IMR-90 (cell line): ENCODE results near the gene CABYR. TPM values are rescaled to one million over a fixed set of nuclear protein-coding genes. Genes with fewer than 3 reads are reported as not detected.

Experiments
- ATAC-seq: fragments of 200-7000 bp; cut with Tn5 transposase; 2 replicates; pipeline ENCODE4 v1.9.1; 2020; ENCODE audit warnings: low read depth, mild to moderate bottlenecking, moderate library complexity
- BruUV-seq: library from RNA; stranded (reverse); fragments of 400-500 nt; replicated peaks from 2 replicates; lab custom pipeline; 2021; lab: Mats Ljungman, UMichigan
- CTCF ChIA-PET: fragments of 300-600 bp; formaldehyde crosslinking; extraction: SDS; loops from one replicate; lab custom pipeline; 2021; ENCODE audit warnings: antibody characterized with exemption; lab: Yijun Ruan, JAX
- POLR2A ChIA-PET: fragments of 300-600 bp; sonication (Branson Sonifier 250); formaldehyde crosslinking; loops from one replicate; lab custom pipeline; 2022; ENCODE audit warnings: antibody characterized with exemption; ENCODE audit not compliant: unreplicated experiment; lab: Charles Lee
- DNase-seq: peaks from one replicate; pipeline ENCODE4 v3.0.0; 2013
- H2AFZ ChIP-seq: replicated peaks from 2 replicates; pipeline ENCODE3; 2013; ENCODE audit warnings: low read length, mild to moderate bottlenecking; ENCODE audit not compliant: poor library complexity
- H2AK5ac ChIP-seq: 2 replicates; pipeline ENCODE4 v1.6.1; 2013; ENCODE audit warnings: low read depth, low read length, inconsistent platforms
- H2AK9ac ChIP-seq: replicated peaks from 2 replicates; pipeline ENCODE3; 2013; ENCODE audit warnings: mild to moderate bottlenecking, low read depth, low read length, moderate library complexity; ENCODE audit not compliant: poor library complexity
- H2BK120ac ChIP-seq: 2 replicates; pipeline ENCODE4 v1.6.1; 2013; ENCODE audit warnings: low read depth, low read length, inconsistent platforms
- H2BK15ac ChIP-seq: 3 replicates; pipeline ENCODE4 v1.6.1; 2013; ENCODE audit warnings: low read depth, low read length, inconsistent platforms
- H2BK20ac ChIP-seq: 2 replicates; pipeline ENCODE4 v1.6.1; 2013; ENCODE audit warnings: low read depth, mild to moderate bottlenecking, inconsistent platforms, low read length, moderate library complexity
- H2BK5ac ChIP-seq: 2 replicates; pipeline ENCODE4 v1.6.1; 2013; ENCODE audit warnings: mild to moderate bottlenecking, low read depth, low read length, inconsistent platforms; ENCODE audit not compliant: poor library complexity, severe bottlenecking
- H3K14ac ChIP-seq: replicated peaks from 2 replicates; pipeline ENCODE4 v1.6.1; 2013; ENCODE audit warnings: low read depth, low read length, inconsistent platforms
- H3K18ac ChIP-seq: 2 replicates; pipeline ENCODE4 v1.6.1; 2013; ENCODE audit warnings: low read depth, low read length, control low read depth
- H3K23ac ChIP-seq: 2 replicates; pipeline ENCODE4 v1.6.1; 2013; ENCODE audit warnings: low read depth, low read length, inconsistent platforms
- H3K27ac ChIP-seq: 2 replicates; pipeline ENCODE4 v1.5.1; 2013; ENCODE audit warnings: mild to moderate bottlenecking, control low read depth, low read length; ENCODE audit not compliant: insufficient read depth
- H3K27me3 ChIP-seq: 2 replicates; pipeline ENCODE4 v1.6.1; 2013; ENCODE audit warnings: low read length; ENCODE audit not compliant: control insufficient read depth, insufficient read depth
- H3K36me3 ChIP-seq: 2 replicates; pipeline ENCODE4 v1.6.1; 2013; ENCODE audit warnings: low read length, mixed read lengths; ENCODE audit not compliant: control insufficient read depth, insufficient read depth
- H3K4ac ChIP-seq: 2 replicates; pipeline ENCODE4 v1.6.1; 2013; ENCODE audit warnings: low read depth, low read length, inconsistent platforms
- H3K4me1 ChIP-seq: 2 replicates; pipeline ENCODE4 v1.6.1; 2013; ENCODE audit warnings: low read length, mixed read lengths; ENCODE audit not compliant: control insufficient read depth, insufficient read depth
- H3K4me2 ChIP-seq: 2 replicates; pipeline ENCODE4 v1.6.1; 2013; ENCODE audit warnings: low read depth, mild to moderate bottlenecking, control low read depth, low read length, moderate library complexity
- H3K4me3 ChIP-seq: 2 replicates; pipeline ENCODE4 v1.5.1; 2013; ENCODE audit warnings: low read depth, mild to moderate bottlenecking, control low read depth, low read length, moderate library complexity; ENCODE audit not compliant: insufficient read depth
- H3K56ac ChIP-seq: 2 replicates; pipeline ENCODE4 v1.6.1; 2013; ENCODE audit warnings: low read length, inconsistent platforms; ENCODE audit not compliant: insufficient read depth; ENCODE audit errors: extremely low read depth
- H3K79me1 ChIP-seq, 2 experiments: 2 replicates each; pipeline ENCODE4 v1.6.1; 2013; ENCODE audit warnings: low read length in 2 of 2, inconsistent platforms in 1 of 2, low read depth in 1 of 2
- H3K9ac ChIP-seq: 2 replicates; pipeline ENCODE4 v1.6.1; 2013; ENCODE audit warnings: low read depth, low read length, control low read depth
- H3K9me1 ChIP-seq: 2 replicates; pipeline ENCODE4 v1.6.1; 2013; ENCODE audit warnings: low read length, inconsistent platforms; ENCODE audit not compliant: insufficient read depth
- H3K9me3 ChIP-seq: 2 replicates; pipeline ENCODE4 v1.6.1; 2013; ENCODE audit warnings: low read length; ENCODE audit not compliant: control insufficient read depth, insufficient read depth
- H4K20me1 ChIP-seq: 2 replicates; pipeline ENCODE4 v1.6.1; 2013; ENCODE audit warnings: low read length, inconsistent platforms; ENCODE audit not compliant: insufficient read depth
- H4K5ac ChIP-seq: 2 replicates; pipeline ENCODE4 v1.6.1; 2013; ENCODE audit warnings: mild to moderate bottlenecking, low read depth, low read length, control low read depth
- H4K8ac ChIP-seq, 2 experiments: 2 replicates each; pipeline ENCODE4 v1.6.1; 2013; ENCODE audit warnings: low read depth in 2 of 2, low read length in 2 of 2, control low read depth in 1 of 2, inconsistent platforms in 1 of 2
- H4K91ac ChIP-seq: 2 replicates; pipeline ENCODE4 v1.6.1; 2013; ENCODE audit warnings: low read depth, low read length, inconsistent platforms; ENCODE audit not compliant: insufficient read depth
- BHLHE40 ChIP-seq: fragments of 150-350 bp; IDR thresholded peaks from 2 replicates; pipeline ENCODE4 v1.6.1; 2016; ENCODE audit warnings: mild to moderate bottlenecking, low read depth, low read length
- CEBPB ChIP-seq: IDR thresholded peaks from 2 replicates; pipeline ENCODE4 v1.6.1; 2012; ENCODE audit warnings: low read depth, low read length, improper control_type of control experiment
- CHD1 ChIP-seq: IDR thresholded peaks from 2 replicates; pipeline ENCODE4 v1.6.1; 2012; ENCODE audit warnings: low read depth, low read length, improper control_type of control experiment
- CTCF ChIP-seq: conservative IDR thresholded peaks from 2 replicates; pipeline ENCODE4 v1.5.1; 2012; ENCODE audit warnings: mild to moderate bottlenecking, low read depth, low read length, improper control_type of control experiment
- ELK1 ChIP-seq: fragments of 150-350 bp; IDR thresholded peaks from 2 replicates; pipeline ENCODE4 v1.6.1; 2016; ENCODE audit warnings: low read depth, mild to moderate bottlenecking, low read length, moderate library complexity, borderline replicate concordance
- FOS ChIP-seq: fragments of 150-350 bp; IDR thresholded peaks from 2 replicates; pipeline ENCODE4 v1.6.1; 2016; ENCODE audit warnings: low read depth, low read length
- MAFK ChIP-seq: IDR thresholded peaks from 2 replicates; pipeline ENCODE4 v1.6.1; 2012; ENCODE audit warnings: low read depth, low read length, improper control_type of control experiment
- MAZ ChIP-seq: IDR thresholded peaks from 2 replicates; pipeline ENCODE4 v1.6.1; 2012; ENCODE audit warnings: low read depth, mild to moderate bottlenecking, low read length, improper control_type of control experiment, moderate library complexity, borderline replicate concordance
- MXI1 ChIP-seq: IDR thresholded peaks from 2 replicates; pipeline ENCODE4 v1.6.1; 2012; ENCODE audit warnings: low read depth, mild to moderate bottlenecking, low read length, moderate library complexity, borderline replicate concordance
- NFE2L2 ChIP-seq: fragments of 150-350 bp; IDR thresholded peaks from 2 replicates; pipeline ENCODE4 v1.6.1; 2016; ENCODE audit warnings: low read depth, mild to moderate bottlenecking, low read length
- POLR2A ChIP-seq: IDR thresholded peaks from 2 replicates; pipeline ENCODE4 v1.6.1; 2012; ENCODE audit warnings: mild to moderate bottlenecking, low read depth, low read length
- RAD21 ChIP-seq: IDR thresholded peaks from 2 replicates; pipeline ENCODE4 v1.6.1; 2012; ENCODE audit warnings: low read length, improper control_type of control experiment
- RCOR1 ChIP-seq: IDR thresholded peaks from 2 replicates; pipeline ENCODE4 v1.6.1; 2012; ENCODE audit warnings: mild to moderate bottlenecking, low read length, improper control_type of control experiment; ENCODE audit not compliant: insufficient replicate concordance
- RFX5 ChIP-seq: IDR thresholded peaks from 2 replicates; pipeline ENCODE4 v1.8.0; 2012; ENCODE audit warnings: low read depth, mild to moderate bottlenecking, low read length, moderate library complexity
- SMC3 ChIP-seq: fragments of 150-350 bp; IDR thresholded peaks from 2 replicates; pipeline ENCODE4 v1.6.1; 2016; ENCODE audit warnings: low read depth, mild to moderate bottlenecking, antibody characterized with exemption, low read length, moderate library complexity
- USF2 ChIP-seq: fragments of 150-350 bp; IDR thresholded peaks from 2 replicates; pipeline ENCODE4 v1.6.1; 2017; ENCODE audit warnings: mild to moderate bottlenecking, antibody characterized with exemption, low read length, low read depth
- WGBS, 2 experiments: methylation state at CpG; one replicate each; pipeline versions ENCODE4 v1.1.5 to v1.1.7; 2013; ENCODE audit warnings: missing lambda C conversion rate in 2 of 2; ENCODE audit not compliant: insufficient read length in 1 of 2; ENCODE audit errors: extremely low coverage in 2 of 2; 5-methylcytosine and 5-hydroxymethylcytosine counted together
- dilution Hi-C: fragments of 300-500 bp; cut with HindIII; formaldehyde crosslinking; loops from one replicate; pipeline ENCODE4 v1.14.3; 2018; ENCODE audit warnings: low sequenced_read_pairs; ENCODE audit not compliant: unreplicated experiment
- in situ Hi-C: fragments of 300-500 bp; cut with MboI; formaldehyde crosslinking; loops from 3 replicates; pipeline ENCODE4 v1.14.3; 2019; ENCODE audit warnings: low sequenced_read_pairs, inconsistent platforms, mixed read lengths
- intact Hi-C: fragments of 100-400 bp; cut with micrococcal nuclease; formaldehyde crosslinking; loops from 2 replicates; pipeline ENCODE4 v1.10.0; 2022
- polyA plus RNA-seq, 3 experiments: library from polyadenylated mRNA; depleted of rRNA; stranded (reverse); fragments of >200 nt; gene quantifications; 2 replicates each; pipeline ENCODE4 v1.2.3, GENCODE V29; 2012; ENCODE audit warnings: low replicate concordance in 1 of 3
- total RNA-seq: library from RNA; depleted of rRNA; stranded (reverse); fragments of >200 nt; gene quantifications from 2 replicates; pipeline ENCODE4 v1.2.3, GENCODE V29; 2012

Gene CABYR
- total and polyA plus RNA-seq, 2 of the 4 experiments (the other 2 are of a cell fraction) = 4.1 to 6.2 TPM

- Histone ChIP-seq H2BK5ac (no peak overlapping the region), H2BK120ac (no peak overlapping the region), H3K4me1 (no peaks in the 10 kb centered on the region), H3K4me2 (no peak overlapping the region), H3K9me3 (no peaks in the 10 kb centered on the region), H3K18ac (no peak overlapping the region), H3K36me3 (peaks cover 16% of the 10 kb centered on the region), H3K23ac (no peak overlapping the region), H4K91ac (no peak overlapping the region), H3K27ac (no peak overlapping the region), H3K4me3 (no peak overlapping the region), H4K8ac (no peak overlapping the region), H2AFZ (no peak overlapping the region), H2BK15ac (no peak overlapping the region), H4K5ac (no peak overlapping the region), H3K27me3 (no peaks in the 10 kb centered on the region), H4K20me1 (no peaks in the 10 kb centered on the region), H3K79me1 (no peaks in the 10 kb centered on the region), H3K9ac (no peak overlapping the region), H2AK9ac (no peak overlapping the region), H3K14ac (no peak overlapping the region), H3K56ac (no peak overlapping the region), H2AK5ac (no peak overlapping the region), H3K9me1 (peaks cover 4% of the 10 kb centered on the region), H2BK20ac (no peak overlapping the region), H3K4ac (no peak overlapping the region)
- DNase-seq = no peak
- no peak for TF ChIP-seq CEBPB
- TF ChIP-seq USF2 = no peak
- TF ChIP-seq MAZ = no peak
- TF ChIP-seq CHD1 = no peak
- TF ChIP-seq NFE2L2 = no peak
- TF ChIP-seq RAD21 = no peak
- TF ChIP-seq FOS = no peak
- no peak for TF ChIP-seq ELK1
- no peak for TF ChIP-seq POLR2A
- TF ChIP-seq SMC3 = no peak
- TF ChIP-seq MAFK = no peak
- TF ChIP-seq MXI1 = no peak
- TF ChIP-seq BHLHE40 = no peak
- TF ChIP-seq RFX5 = no peak
- TF ChIP-seq RCOR1 = no peak
- TF ChIP-seq CTCF = no peak
- POLR2A ChIA-PET = no interaction called here
- dilution Hi-C loops (no loop called here), in situ Hi-C loops (no loop called here), intact Hi-C loops (no loop called here)
- no peak for ATAC-seq
- CTCF ChIA-PET = no interaction called here
- no CpG with 5 or more reads among the region's 3 CpGs for WGBS, 2 experiments
- no TSS peak for BruUV-seq
Measured at GRCh38 chr18:24153397-24153796, 14.5 kb downstream of the CABYR start.
